ENCODE data around the gene CDC42SE2.
"Not testable (repeated sequence)": the region's sequence is repeated elsewhere in the genome, so short reads cannot be mapped to it uniquely, and the experiment has no call there.

The CDC42SE2 gene

GRCh38 chr5:131396630-131397273, 132.9 kb downstream of the CDC42SE2 start:
- no peak for DNase-seq

- not testable (repeated sequence) for DNase-seq
Measured at GRCh38 chr5:131399007-131399406, 135.2 kb downstream of the CDC42SE2 start.

DNA sequence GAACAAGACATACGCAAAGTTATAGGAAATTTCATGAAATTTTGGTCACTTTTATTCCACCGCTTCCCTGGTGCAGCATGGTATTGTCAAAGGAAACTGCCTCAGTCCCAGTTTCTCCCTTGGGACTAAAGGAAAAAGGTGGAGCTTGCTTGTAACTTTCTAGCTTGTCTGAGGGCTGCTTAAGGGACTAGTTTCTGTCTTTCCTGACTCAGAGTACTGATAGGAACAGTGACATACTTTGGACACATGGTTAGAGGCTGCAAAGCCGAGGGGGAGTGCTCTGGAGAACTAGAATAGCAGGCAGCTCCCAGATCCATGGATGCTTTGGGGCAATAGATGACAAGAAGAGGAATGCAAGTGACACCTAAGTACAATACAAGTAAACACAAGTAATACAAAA, 136.7 kb downstream of the CDC42SE2 start:
- no peak for DNase-seq

DNA sequence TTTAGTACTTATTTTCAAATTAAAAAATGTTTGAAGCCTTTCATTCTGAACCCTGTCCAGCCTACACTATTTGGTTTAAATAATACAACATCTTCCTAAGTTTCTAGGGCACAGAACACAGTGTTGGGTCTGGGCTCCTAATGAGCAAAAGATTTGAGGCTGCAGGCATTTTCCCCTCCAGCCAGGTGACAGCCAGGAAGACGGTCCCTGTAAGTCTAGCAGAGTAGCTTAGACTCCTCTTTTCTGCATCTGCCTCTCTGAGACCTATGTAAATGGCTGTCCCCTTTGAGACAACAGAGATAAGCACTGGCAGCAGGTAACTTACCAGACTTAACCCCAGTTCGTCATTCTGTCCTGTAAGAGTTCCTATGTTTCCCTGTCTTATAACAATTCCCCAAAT, 141.8 kb downstream of the CDC42SE2 start:
- DNase-seq, result no peak

- DNase-seq, result no peak
Measured at GRCh38 chr5:131406076-131406475, 142.2 kb downstream of the CDC42SE2 start.

- DNase-seq, result no peak
Measured at GRCh38 chr5:131406975-131407638, 143.3 kb downstream of the CDC42SE2 start.

GRCh38 chr5:131413605-131414559, 150.0 kb downstream of the CDC42SE2 start:
- no peak for DNase-seq

- no peak for DNase-seq
Measured at GRCh38 chr5:131416729-131417128, 152.9 kb downstream of the CDC42SE2 start.

GRCh38 chr5:131417240-131417869, 153.5 kb downstream of the CDC42SE2 start:
- DNase-seq, result no peak

- DNase-seq, result no peak
Measured at GRCh38 chr5:131418846-131419245, 155.0 kb downstream of the CDC42SE2 start.

DNA sequence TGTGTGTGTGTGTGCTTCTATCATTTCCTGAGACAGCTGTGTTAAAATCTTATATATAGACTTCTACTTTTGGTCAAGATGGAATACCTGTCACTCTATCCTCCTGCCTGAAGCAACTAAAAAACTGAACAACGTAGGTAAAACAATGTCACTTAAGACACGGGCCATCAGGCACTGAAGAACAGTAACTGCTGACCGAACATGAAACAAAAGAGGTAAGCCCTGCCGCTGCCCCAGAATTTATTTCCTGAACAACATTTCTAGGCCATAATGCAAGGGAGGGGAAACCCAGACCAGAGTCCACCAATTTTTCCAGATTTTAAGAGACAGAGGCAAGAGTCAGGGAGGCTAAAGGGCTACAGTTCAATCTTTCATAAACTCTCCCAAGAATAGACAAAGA, 156.0 kb downstream of the CDC42SE2 start:
- DNase-seq, result no peak

DNA sequence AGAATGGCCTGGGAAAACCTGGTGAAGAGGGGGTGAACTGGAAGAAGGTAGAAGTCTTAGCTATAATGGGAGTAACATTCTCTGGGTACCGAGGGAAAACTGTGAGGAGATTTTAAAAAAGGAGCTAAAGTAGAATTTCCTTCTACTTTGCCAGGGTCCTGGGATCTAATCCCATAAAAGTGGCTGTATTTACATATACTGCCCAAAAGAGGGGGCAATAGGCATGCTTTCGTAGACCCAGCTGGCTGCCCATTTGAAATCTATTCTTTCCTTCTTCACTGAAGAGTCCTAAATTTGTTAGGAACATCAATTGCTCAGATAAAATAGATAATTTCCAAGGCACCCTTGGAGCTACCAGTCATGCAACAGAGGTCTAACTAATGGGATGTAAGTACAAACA, 159.2 kb downstream of the CDC42SE2 start:
- DNase-seq, result no peak

DNA sequence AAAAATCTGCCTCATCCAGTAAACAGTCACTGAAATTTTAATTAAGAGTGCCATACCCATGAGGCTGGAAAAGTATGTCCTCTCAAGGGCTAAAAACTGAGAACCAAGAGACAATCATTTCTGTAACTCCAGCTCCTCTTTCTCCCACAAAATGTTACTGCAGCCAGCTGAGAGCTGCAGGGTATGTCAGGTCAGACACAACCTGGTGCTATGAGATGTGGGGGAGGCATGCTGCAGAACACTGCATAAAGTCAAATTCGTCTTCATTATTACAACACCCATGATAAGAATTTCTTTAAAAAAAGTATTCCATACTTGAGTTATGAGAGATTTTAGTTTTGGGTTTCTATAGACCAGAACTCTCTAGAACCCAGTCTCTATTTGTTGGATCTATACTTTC, 162.2 kb downstream of the CDC42SE2 start:
- DNase-seq, result no peak

GRCh38 chr5:131430794-131431193, 166.9 kb downstream of the CDC42SE2 start:
- DNase-seq, result no peak

- no peak for DNase-seq
Measured at GRCh38 chr5:131431794-131432193, 167.9 kb downstream of the CDC42SE2 start.

GRCh38 chr5:131433109-131433508, 169.3 kb downstream of the CDC42SE2 start:
- no peak for DNase-seq

- no peak for DNase-seq
Measured at GRCh38 chr5:131436081-131436480, 172.2 kb downstream of the CDC42SE2 start.

- DNase-seq, result no peak
Measured at GRCh38 chr5:131441184-131441583, 177.3 kb downstream of the CDC42SE2 start.
